ENCODE data around the gene THSD8. TPM values are rescaled to one million over a fixed set of nuclear protein-coding genes. Genes with fewer than 3 reads are reported as not detected.
"Not testable (repeated sequence)": the region's sequence is repeated elsewhere in the genome, so short reads cannot be mapped to it uniquely, and the experiment has no call there.

THSD8 gene
- polyA plus RNA-seq, 3 donors: 4.7 to 9.0 (median 6.7) TPM

DNA sequence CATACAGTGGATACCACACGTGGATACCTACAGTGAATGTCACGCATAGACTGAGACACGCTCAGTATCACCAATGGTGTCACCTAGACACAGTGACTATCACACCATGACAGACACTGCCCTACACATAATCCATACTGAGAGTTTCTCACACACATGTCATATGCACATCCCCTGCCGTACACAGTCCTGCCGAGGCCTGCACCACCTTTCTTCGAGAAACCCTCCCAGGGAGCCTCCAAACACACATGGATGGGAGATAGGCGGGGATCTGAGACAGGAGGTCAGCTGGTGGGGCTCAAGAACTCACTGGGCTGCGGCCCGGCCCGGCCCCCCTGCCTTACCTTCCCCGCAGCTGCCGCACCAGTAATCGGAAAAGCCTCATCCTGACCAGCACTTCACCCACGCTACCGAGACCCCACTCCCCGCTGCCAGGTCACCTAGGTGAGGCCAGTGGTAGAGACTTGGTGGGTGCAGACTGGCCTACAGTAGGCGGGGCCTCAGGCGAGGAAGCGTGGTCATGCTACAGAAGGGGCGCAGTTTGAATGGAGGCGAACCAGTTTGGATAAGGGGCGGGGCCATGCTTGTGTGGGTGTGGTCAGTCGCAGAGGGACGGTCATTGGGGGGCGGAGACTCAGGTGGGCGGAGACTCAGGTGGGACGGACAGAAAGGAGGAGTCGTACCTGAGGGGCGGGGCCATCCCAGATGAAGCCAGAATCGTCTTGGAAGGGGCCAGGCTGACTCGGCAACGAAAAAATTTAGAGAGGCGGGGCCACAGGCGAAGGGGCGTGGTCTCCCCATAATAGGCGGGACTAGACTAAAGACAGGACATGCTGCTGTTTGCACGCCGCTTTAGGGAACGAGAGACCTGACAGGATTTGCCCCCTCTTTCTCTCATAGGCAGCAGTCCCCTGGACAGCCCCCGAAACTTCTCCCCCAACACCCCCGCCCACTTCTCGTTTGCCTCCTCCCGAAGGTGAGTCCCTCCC is 38.5 kb downstream of the THSD8 start:
- peak in 1 of 11 donors; percentile 45 for DNase-seq (ENCODE audit: extremely low read depth in 1 of 11, low read depth in 9 of 11, low spot score in 4 of 11)

DNA sequence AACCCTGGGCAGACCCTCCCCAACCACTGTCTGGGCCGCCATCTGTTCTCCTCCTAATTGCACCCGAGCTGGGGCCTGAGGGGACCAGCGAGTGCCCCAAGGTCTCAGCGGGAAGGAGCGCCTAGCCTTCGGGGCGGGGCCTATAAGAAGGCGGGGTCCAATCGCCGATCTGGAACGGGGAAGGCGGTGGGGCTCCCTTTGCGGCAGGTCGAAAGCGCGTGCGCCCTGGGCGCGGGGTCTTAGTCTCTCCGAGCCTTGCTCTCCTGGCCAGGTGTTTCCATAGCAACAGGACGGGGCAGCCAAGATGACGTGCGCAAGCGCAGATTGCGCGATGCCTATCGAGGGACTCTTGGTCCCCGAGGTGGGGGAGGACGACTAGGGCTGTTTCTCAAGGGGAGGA is 39.2 kb downstream of the THSD8 start:
- DNase-seq (ENCODE audit: extremely low read depth in 1 of 11, low read depth in 9 of 11, low spot score in 4 of 11): peak in 1 of 11 donors; percentile 49

DNA sequence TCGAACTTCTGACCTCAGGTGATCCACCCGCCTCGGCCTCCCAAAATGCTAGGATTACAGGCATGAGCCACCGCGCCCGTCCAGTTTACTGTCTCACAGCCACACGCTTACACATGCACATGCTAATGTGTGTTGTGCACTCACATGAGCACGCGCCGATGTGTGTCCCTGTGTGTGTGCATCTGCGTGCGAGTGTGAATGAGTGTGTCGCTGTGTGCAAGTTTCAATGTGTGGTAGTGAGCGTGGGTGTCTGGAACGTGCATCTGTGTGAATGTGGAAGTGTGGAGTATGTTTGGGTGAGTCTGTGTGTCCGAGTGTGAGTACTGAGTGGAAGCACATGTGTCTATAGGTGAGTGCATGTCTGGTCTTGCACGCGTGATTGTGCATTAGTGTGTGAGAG is 40.6 kb downstream of the THSD8 start:
- no peak for DNase-seq (ENCODE audit: extremely low read depth in 1 of 11, low read depth in 9 of 11, low spot score in 4 of 11)

DNA sequence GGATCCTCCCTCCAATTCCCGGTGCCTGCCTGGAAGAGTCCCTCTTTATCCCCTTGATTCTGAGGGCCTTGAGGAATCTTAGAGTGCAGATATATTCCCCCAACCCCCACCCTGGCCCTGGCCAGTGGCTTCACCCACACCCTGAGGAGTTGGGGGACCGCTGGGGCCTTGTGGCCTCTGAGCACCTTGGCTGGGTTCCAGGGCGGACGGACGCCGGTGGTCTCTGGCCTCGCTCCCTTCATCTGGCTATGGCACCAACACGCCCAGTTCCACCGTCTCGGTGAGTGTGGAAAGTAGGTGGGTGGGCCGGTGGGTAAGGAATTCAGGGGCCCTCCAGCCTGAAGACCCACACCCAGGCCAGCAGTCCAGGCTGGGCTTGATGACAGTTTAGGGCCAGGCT is 41.5 kb downstream of the THSD8 start:
- no peak for DNase-seq (ENCODE audit: extremely low read depth in 1 of 11, low read depth in 9 of 11, low spot score in 4 of 11)

DNA sequence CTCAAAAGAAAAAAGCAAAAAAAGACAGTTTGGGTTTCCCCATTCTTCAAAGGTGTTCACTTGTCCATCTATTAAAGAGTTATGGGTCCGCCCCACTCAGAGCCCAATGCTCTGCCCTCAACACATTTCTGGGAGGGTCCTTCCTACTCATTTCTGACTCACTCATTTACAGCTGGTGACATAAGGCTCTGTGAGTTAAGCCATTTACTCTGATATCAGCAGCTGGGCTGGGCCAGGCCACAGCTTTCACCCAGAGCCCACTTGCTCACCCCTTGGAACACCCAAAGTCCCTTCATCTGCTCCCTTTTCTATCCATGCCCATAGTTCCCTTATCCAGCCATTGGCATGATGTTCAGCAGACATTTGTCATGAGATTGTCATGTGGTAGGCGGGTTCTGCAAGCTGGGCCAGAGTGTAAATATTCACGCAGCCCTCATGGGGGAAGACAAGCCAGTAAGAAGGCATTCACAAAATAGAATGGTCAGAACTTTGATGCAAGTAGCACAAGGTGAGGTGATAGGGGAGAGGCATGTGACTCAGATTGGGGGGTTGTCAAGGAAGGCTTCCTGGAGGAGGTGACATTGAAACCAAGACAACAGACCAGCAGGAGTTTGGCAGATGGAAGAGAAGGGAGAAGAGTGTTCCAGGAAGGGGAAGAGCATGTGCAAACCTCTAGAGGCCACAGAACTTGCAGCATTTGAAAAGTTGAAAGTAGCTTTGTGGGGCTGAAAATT is 42.3 kb downstream of the THSD8 start:
- no peak for DNase-seq (ENCODE audit: extremely low read depth in 1 of 11, low read depth in 9 of 11, low spot score in 4 of 11)

DNA sequence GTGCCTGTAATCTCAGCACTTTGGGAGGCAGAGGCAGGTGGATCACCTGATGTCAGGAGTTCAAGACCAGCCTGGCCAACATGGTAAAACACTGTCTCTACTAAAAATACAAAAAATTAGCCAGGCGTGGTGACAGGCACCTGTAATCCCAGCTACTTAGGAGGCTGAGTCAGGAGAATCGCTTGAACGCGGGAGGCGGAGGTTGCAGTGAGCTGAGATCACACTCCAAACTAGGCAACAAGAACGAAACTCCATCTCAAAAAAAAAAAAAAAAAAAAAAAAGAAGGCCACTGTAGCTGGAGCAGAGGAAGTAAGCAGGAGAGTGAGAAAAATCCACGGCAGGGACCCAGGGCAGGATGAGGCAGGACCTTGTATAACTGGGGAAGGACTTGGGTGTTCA is 44.7 kb downstream of the THSD8 start:
- DNase-seq (ENCODE audit: extremely low read depth in 1 of 11, low read depth in 9 of 11, low spot score in 4 of 11): not testable (repeated sequence)

DNA sequence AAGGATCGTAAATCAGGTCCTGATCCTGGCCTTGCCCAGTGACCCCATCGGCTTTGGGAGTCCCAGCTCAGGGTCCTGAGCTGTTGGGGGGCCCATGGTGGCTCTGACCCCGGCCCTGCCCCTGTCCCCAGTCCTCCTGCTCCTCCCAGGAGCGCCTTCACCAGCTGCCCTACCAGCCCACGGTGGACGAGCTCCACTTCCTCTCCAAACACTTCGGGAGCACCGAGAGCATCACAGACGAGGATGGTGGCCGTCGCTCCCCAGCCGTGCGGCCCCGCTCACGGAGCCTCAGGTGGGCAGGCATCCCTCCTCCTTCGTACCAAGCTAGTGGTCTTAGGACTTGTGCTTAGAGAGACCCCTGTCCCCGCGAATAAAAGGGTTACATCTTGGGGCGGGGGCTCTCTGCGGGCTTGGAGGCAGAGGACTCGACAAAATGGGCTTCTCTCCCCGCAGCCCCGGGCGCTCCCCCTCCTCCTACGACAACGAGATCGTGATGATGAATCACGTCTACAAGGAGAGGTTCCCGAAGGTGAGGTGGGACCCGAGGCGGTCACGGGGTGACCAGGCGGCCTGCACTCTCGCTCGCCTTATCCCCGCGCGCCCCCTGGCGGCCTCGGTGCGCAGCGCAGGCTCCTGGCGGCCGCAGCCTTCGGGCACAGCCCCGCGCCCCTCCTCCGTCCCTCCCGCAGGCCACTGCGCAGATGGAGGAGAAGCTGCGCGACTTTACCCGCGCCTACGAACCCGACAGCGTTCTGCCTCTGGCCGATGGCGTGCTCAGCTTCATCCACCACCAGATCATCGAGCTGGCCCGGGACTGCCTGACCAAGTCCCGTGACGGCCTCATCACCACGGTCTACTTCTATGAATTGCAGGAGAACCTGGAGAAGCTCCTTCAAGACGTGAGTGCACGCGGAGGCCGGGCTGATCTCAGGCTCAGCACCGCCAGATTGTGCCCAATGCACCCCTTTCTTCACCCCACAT is 45.6 kb downstream of the THSD8 start:
- peak in 7 of 11 donors; percentile 54 to 79 (median 73) for DNase-seq (ENCODE audit: extremely low read depth in 1 of 11, low read depth in 9 of 11, low spot score in 4 of 11)

Other genes starting within 250 kb of the THSD8 start
- gene ZNF490, start 191.3 kb upstream of the THSD8 start, polyA plus RNA-seq (ENCODE audit: insufficient read length in 3 of 3): 1 to 10 TPM; 4.3 to 5.0 (median 4.4) TPM
- 10 to 100 TPM; 20.0 to 26.8 (median 26.7) TPM for gene ZNF791, start 191.1 kb upstream of the THSD8 start, polyA plus RNA-seq (ENCODE audit: insufficient read length in 3 of 3)
- 10 to 100 TPM; 28.6 to 38.1 (median 31.5) TPM for gene MAN2B1, start 135.3 kb upstream of the THSD8 start, polyA plus RNA-seq (ENCODE audit: insufficient read length in 3 of 3)
- 10 to 100 TPM; 13.7 to 26.0 (median 17.8) TPM for gene WDR83, start 135.3 kb upstream of the THSD8 start, polyA plus RNA-seq (ENCODE audit: insufficient read length in 3 of 3)
- gene DHPS, start 120.2 kb upstream of the THSD8 start, polyA plus RNA-seq (ENCODE audit: insufficient read length in 3 of 3): 100 to 1,000 TPM in 1 of 3 donors, 10 to 100 TPM in 2; 68.5 to 103 (median 83.0) TPM
- gene GNG14, start 114.1 kb upstream of the THSD8 start, polyA plus RNA-seq (ENCODE audit: insufficient read length in 3 of 3): under 1 TPM in 2 of 3 donors, not detected in 1; 0.45 to 0.55 TPM
- 10 to 100 TPM; 12.2 to 17.0 (median 15.1) TPM for gene FBXW9, start 105.4 kb upstream of the THSD8 start, polyA plus RNA-seq (ENCODE audit: insufficient read length in 3 of 3)
- 10 to 100 TPM; 66.7 to 81.9 (median 79.3) TPM for gene TNPO2, start 78.1 kb upstream of the THSD8 start, polyA plus RNA-seq (ENCODE audit: insufficient read length in 3 of 3)
- 100 to 1,000 TPM; 150 to 204 (median 184) TPM for gene TRIR, start 67.4 kb upstream of the THSD8 start, polyA plus RNA-seq (ENCODE audit: insufficient read length in 3 of 3)
- 10 to 100 TPM; 76.6 to 94.6 (median 82.7) TPM for gene GET3, start 64.6 kb upstream of the THSD8 start, polyA plus RNA-seq (ENCODE audit: insufficient read length in 3 of 3)
- under 1 TPM; 0.08 to 0.13 (median 0.09) TPM for gene BEST2, start 50.3 kb upstream of the THSD8 start, polyA plus RNA-seq (ENCODE audit: insufficient read length in 3 of 3)
- gene HOOK2, start 26.5 kb upstream of the THSD8 start, polyA plus RNA-seq (ENCODE audit: insufficient read length in 3 of 3): 10 to 100 TPM; 43.8 to 89.3 (median 56.4) TPM
- 10 to 100 TPM; 32.8 to 50.1 (median 44.2) TPM for gene JUNB, start 10.6 kb upstream of the THSD8 start, polyA plus RNA-seq (ENCODE audit: insufficient read length in 3 of 3)
- 100 to 1,000 TPM; 283 to 360 (median 327) TPM for gene PRDX2, start 269 bp upstream of the THSD8 start, polyA plus RNA-seq (ENCODE audit: insufficient read length in 3 of 3)
- gene RNASEH2A, start 4.5 kb downstream of the THSD8 start, polyA plus RNA-seq (ENCODE audit: insufficient read length in 3 of 3): 10 to 100 TPM; 29.4 to 44.1 (median 34.0) TPM
- under 1 TPM in 1 of 3 donors, not detected in 2; 0.14 TPM for gene RTBDN, start 32.5 kb downstream of the THSD8 start, polyA plus RNA-seq (ENCODE audit: insufficient read length in 3 of 3)
- 1 to 10 TPM; 1.0 to 1.3 (median 1.1) TPM for gene MAST1, start 36.4 kb downstream of the THSD8 start, polyA plus RNA-seq (ENCODE audit: insufficient read length in 3 of 3)
- gene DNASE2, start 79.4 kb downstream of the THSD8 start, polyA plus RNA-seq (ENCODE audit: insufficient read length in 3 of 3): 10 to 100 TPM; 10.2 to 12.6 (median 11.7) TPM
- gene KLF1, start 85.1 kb downstream of the THSD8 start, polyA plus RNA-seq (ENCODE audit: insufficient read length in 3 of 3): under 1 TPM; 0.27 to 0.59 (median 0.32) TPM
- gene GCDH, start 89.1 kb downstream of the THSD8 start, polyA plus RNA-seq (ENCODE audit: insufficient read length in 3 of 3): 10 to 100 TPM; 31.9 to 38.3 (median 33.4) TPM
- gene SYCE2, start 117.2 kb downstream of the THSD8 start, polyA plus RNA-seq (ENCODE audit: insufficient read length in 3 of 3): 1 to 10 TPM; 3.0 to 4.5 (median 3.1) TPM
- gene FARSA, start 131.6 kb downstream of the THSD8 start, polyA plus RNA-seq (ENCODE audit: insufficient read length in 3 of 3): 10 to 100 TPM; 41.2 to 58.6 (median 52.8) TPM
- 100 to 1,000 TPM; 842 to 975 (median 894) TPM for gene CALR, start 136.5 kb downstream of the THSD8 start, polyA plus RNA-seq (ENCODE audit: insufficient read length in 3 of 3)
- 10 to 100 TPM; 63.4 to 87.5 (median 85.0) TPM for gene RAD23A, start 143.8 kb downstream of the THSD8 start, polyA plus RNA-seq (ENCODE audit: insufficient read length in 3 of 3)
- 10 to 100 TPM; 27.4 to 45.9 (median 40.6) TPM for gene GADD45GIP1, start 155.2 kb downstream of the THSD8 start, polyA plus RNA-seq (ENCODE audit: insufficient read length in 3 of 3)
- gene DAND5, start 167.5 kb downstream of the THSD8 start, polyA plus RNA-seq (ENCODE audit: insufficient read length in 3 of 3): under 1 TPM in 2 of 3 donors, not detected in 1; 0.07 to 0.18 TPM
- gene NFIX, start 193.4 kb downstream of the THSD8 start, polyA plus RNA-seq (ENCODE audit: insufficient read length in 3 of 3): 10 to 100 TPM; 12.0 to 21.6 (median 21.3) TPM

Data from renal cortex interstitium (tissue), 11 donors.